GM19328 (cell line): ENCODE data around the gene NARS2.
"Not testable (repeated sequence)": the region's sequence is repeated elsewhere in the genome, so short reads cannot be mapped to it uniquely, and the experiment has no call there.

Experiments used
- ATAC-seq: cut with Tn5 transposase; IDR thresholded peaks from one replicate; pipeline ENCODE4 v1.9.1; 2021; ENCODE audit warnings: mild to moderate bottlenecking, moderate library complexity; ENCODE audit not compliant: unreplicated experiment

The NARS2 gene

DNA sequence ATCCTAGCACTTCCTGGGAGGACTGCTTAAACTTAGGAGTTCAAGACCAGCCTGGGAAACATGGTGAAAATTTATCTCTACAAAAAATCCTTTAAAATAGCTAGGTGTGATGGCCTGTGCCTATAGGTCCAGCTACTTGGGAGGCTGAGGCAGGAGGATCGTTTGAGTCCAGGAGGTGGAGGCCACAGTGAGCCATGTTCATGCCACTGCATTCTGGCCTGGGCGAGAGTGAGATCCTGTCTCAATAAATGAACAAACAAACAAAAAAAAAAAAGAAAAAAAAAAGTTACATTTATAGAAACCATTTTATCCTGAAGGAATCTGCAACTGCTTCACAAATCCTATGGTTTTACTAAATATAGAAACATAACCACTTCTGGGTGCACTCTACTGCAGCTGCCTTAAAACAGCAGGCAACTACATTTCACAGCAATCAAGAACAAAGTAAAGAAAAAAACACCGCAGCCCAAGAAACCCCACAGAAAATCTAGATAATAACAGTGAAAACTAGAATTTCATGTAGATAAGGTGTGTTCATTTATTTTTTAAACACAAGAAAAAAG lies 81.2 kb downstream of the NARS2 start:
- ATAC-seq: no peak

DNA sequence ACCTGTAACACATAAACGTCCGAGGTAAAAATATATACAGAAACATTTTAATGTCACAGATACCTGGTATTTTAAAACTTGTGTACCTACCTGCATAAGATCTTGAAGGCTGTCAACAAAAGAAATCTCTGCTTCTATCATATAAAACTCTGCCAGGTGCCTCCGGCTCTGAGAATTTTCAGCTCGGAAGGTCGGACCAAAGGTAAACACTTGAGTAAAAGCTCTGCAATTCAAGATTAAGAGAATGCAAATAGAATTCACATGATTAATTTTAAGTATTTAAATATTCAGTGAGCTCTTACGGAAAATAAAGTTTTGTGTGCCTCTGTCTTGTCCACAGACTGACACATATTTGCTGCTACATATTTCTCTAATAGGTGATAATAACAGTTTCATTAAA lies 81.7 kb downstream of the NARS2 start:
- ATAC-seq: no peak

DNA sequence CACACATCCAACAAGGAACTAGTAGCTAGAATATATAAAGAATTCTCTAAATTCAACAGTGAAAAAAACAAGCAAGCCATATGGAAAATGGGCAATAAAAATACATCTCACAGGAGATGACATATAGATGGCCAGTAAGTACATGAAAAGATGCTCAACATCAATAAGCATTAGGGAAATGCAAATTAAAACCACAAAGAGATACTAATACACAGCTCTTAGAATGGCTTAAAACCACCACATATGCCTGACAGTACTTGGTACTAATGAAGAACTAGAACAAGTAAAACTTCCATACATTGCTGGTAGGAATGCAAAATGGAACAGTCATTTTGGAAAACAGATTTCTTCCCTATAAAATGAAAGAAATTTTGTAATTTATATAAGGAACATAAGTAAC lies 85.5 kb downstream of the NARS2 start:
- ATAC-seq: no peak

DNA sequence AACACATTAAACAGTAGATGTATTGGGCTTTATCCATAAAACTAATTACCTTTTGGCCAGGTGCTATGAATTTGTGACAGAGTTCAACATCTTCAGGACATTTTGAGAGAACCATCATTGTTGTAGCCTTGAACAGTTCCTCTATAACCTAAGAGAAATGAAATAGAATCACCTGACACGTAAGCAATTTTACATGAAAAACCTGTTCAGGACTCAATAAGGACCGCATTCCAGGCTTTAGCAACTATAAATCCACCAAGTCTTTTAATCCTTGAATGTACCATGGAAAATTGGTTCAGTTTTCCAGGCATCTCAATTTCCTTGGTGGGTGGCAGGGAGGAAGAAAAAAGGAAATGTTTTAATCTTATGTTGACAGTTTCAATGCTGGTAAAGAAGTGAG lies 96.1 kb downstream of the NARS2 start:
- ATAC-seq: no peak

DNA sequence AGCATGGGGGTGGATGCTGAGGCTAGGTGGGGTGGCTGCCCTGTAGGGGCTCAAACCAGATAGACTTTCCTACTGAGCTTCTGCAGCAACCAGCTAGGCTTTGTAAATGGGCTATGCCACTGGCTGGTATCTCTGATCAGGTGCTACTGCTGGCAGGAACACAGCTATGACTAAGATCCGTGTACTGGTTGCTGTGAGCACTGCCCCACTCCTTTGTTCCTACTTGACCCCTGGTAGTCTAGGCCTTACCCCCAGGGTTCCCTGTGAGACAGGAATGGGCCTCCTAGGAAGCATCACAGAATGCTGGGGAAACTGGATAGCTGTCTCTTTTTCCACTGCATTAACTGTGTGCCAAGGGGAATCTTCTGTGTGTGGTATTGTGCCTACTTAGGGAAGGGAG lies 98.6 kb downstream of the NARS2 start:
- ATAC-seq: no peak

DNA sequence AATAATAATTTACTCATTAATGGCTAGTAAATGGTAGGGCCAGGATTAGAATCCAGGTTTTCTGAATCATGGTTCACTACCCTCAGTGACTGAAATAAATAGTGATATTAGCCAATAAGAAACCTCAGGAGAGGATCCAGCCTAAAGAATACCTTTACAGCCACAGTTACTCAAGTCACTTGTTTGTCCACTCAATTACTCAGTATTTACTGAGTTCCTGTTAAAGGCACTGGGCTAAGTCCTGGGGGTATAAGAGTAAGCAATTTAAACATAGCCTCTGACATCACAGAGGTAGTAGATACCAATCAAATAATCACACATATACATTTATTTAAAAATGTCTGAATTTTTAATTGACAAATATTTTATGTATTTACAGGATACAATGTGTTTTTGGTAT lies 100.2 kb downstream of the NARS2 start:
- ATAC-seq: no peak

DNA sequence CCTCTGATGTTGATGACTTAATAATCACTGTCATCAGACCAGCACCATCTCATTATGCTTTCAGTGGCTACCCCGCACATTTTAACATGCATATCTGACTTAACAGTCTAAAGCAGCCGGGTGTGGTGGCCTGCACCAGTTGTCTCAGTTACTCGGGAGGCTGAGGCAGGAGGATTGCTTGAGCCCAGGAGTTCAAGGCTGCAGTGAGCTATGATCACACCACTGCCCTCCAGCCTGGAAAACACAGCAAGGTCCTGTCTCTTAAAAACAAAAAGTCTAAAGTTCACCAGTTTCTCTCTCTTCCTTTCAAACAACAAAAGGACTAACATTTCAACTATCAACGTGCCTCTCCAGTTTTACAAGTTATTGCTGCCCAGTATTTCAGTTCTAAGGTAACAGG lies 101.8 kb downstream of the NARS2 start:
- ATAC-seq: no peak

DNA sequence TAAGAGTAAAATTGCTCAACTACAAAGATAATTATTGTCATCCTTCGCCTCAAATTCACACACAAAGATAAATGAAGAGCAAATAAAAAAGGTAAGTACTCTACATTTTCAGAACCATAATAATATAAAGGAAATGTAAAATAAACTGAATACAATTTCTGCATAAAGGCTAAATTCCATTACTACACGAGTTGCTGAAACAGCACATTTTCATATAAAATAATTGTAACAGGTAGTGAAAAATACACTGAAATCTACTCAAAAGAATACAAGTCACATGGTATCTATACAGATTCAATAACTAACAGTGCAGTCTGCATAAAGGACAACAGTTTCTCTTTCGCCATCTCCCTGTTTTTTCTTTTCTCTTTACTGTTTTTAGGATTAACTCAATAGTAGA lies 102.3 kb downstream of the NARS2 start:
- no peak for ATAC-seq

DNA sequence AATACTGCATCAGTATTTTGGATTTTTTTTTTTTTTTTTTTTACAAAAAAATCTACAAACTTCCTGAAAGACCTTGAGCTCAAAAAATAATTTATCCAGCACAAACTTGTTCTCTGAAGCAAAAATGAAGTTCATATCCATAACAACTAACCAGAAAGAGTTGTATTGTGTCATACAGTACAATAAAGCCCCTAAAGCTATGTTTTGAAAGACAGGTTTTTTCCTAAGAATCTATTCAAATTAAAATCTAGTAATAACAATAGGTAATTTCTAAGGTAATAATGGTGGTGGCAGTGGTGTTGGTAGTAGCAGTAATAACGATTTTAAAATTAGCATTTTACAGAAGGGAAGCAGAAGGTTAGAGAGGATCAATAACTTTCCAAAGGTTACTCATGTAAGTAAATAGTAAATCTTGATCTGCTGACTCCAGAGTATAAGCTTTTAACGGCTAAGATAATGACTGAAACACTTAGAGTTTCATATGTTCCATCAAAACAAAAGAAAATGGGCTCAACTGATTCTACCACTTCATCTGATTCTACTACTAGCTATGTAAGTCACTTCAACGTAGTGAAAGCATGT lies 103.7 kb downstream of the NARS2 start:
- no peak for ATAC-seq

DNA sequence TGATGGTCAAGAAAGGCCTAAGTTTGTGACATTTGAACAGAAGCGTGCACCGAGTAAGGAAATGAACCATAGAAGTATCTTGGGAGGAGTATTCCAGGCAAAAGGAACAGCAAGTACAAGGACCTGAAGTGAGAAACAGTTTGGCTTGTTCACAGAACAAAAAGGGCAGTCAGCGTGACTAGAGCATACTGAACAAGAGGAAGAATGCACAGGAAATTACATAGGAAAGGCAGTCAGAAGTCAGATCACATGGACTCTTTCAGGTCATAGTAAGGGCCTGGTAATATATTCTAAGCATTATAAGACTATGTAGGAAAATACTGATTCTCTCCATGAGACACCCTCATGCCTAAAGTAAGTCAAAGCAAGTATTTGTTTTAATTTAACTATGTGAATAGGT lies 104.8 kb downstream of the NARS2 start:
- no peak for ATAC-seq

DNA sequence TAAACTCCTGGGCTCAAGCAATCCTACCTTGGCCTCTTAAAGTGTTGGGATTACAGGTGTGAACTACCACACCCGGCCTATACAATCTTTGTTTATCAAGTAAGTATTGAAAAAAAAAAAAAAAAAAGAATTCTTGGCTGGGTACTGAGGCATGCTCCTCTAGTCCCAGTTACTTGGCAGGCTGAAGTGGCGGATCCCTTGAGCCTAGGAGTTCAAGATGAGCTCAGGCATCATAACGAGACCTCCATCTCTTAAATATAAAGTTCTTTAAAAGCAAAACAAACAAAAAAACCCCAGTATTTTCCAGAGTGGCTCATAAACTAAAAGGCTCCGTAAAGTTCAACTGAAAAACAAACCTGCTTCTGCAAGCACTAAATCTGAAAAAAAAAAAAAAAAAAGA lies 106.7 kb downstream of the NARS2 start:
- no peak for ATAC-seq

DNA sequence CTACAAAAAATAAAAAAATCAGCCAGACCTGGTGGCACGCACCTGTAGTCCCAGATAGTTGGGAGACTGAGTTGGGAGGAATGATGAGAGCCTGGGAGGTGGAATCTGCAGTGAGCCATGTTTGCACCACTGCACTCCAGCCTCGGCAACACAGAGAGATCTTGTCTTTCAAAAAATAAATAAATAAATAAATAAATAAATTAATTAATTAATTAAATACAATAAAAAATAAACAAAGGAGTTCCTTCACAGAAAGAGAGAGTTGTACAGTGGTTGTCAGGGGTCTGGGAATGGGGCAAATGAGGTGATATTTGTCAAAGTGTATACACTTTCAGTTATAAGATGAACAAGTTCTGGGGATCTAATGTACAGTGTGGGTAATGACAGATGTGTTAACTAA lies 107.3 kb downstream of the NARS2 start:
- no peak for ATAC-seq

DNA sequence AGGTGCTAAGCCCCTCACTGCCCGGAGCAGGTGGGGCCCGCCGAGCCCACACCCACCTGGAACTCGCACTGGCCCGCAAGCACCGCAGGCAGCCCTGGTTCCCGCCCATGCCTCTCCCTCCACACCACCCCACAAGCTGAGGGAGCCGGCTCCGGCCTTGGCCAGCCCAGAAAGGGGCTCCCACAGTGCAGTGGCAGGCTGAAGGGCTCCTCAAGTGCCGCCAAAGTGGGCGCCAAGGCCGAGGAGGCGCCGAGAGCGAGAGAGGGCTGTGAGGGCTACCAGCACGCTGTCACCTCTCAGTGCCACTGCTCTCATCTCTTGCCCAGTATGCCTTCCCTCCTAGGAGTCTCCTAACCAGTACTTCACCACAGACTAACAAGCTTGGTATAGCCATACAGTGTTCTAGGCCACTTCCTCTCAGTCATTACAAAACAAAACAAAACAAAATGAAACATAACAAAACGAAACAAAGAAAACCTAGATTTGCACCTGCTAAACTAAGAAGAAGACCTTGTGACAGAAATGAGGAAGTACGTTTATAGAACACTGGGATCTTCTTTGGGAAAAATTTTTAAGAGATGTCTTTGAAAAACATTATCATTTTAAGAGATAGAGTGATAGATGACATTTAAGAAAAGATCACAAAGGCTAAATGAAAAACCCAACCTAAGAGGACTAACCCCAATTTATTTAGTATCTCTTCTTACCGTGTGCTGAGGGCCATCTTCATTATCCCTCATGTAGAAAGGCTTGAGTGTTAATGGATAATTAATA lies 109.3 kb downstream of the NARS2 start:
- ATAC-seq: peak; percentile 95

DNA sequence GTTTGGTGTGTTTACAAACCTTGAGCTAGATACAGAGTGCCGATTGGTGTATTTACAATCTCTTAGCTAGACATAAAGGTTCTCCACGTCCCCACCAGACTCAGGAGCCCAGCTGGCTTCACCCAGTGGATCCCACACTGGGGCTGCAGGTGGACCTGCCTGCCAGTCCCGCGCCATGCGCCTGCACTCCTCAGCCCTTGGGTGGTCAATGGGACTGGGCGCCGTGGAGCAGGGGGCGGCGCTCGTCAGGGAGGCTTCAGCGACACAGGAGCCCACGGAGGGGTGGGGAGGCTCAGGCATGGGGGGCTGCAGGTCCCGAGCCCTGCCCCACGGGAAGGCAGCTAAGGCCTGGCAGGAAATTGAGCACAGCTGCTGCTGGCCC lies 109.9 kb downstream of the NARS2 start:
- ATAC-seq: not testable (repeated sequence)

DNA sequence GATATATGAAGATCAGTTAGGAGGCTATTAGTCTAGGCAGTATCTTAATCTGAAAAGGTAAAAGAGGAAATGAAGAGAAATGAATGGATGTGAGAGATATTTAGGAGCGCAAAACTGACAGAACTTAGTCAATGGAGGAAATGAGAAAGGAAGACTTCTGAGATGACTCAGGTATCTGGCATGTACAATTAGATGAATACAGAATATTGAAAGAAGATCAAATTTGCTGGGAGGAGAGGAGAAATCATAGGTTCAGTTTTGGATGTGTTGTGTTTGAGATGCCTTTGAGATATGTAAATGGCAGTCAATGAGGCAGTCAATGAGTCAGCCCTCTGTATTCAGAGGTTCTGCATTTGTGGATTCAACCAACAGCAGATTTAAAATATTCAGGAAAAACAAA lies 114.2 kb downstream of the NARS2 start:
- no peak for ATAC-seq

DNA sequence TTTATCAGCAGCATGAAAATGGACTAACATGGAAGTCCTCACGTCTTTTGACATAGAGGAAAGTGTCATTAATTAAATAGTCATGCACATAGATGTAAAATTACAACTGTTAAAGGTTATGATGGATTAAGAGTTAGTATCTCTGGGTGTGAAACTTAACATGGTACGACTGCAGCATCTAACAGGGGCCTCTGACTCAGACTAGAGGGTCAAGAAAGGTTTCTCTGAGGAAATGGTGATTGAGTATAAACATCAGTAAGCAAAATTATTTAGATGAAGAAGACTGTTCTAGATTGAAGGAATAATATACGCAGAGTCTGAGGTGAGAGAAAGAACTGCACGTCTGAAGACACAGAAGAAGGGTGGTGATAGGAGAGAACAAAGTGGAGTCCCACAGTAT lies 114.9 kb downstream of the NARS2 start:
- ATAC-seq: no peak

DNA sequence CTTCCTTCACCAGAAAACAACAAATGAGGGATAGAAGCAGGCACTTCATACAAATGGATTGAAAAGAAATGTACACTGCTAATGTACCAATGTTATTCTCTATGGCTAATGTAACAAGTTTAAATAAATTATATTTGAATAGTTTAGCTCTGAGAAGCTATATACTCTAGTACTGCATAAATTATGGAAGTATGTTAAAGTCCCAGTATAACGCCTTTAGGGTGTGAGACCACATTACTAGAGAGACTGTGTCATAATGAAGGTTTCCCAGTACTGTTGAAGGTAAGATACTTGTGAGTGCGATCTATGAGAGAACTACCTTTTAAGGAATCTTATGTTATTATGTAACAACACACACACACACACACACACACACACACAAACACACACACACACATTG lies 117.2 kb downstream of the NARS2 start:
- ATAC-seq: no peak

DNA sequence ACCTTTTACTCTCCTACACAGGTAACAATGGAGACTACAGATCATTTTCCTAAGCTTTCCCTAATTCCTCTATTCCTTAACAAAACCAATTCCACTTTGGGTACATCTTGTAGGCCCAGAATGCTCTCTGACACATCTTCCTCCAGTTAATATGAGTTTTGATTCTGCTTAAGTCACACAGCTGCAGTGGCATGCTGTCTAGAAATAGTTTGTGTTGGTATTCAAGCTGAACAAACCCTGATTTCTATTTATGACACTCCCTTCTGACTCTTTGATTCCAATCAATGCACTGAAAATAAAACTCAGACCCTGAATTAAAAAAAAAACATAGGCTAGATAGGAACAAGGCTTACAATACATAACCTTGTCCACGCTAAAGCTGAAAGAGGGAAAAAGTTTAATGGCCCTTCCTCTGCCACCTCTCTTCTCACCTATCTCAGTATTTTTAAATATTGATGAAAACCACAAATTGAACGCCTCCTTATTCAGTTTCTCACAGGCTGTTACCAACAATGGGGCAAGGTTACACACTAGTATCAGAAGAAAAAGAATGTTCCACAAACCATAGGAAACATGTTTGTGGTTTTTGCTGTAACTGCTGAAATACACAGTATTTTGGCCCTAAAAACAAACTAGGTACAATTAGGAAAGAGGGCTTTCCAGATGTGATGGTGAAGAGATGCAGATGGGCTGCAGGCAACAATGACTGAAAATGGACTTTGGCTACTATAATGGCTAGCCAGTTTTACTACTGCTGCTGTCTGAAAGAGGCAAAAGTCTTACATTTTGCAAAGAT lies 121.3 kb downstream of the NARS2 start:
- ATAC-seq: peak; percentile 58

DNA sequence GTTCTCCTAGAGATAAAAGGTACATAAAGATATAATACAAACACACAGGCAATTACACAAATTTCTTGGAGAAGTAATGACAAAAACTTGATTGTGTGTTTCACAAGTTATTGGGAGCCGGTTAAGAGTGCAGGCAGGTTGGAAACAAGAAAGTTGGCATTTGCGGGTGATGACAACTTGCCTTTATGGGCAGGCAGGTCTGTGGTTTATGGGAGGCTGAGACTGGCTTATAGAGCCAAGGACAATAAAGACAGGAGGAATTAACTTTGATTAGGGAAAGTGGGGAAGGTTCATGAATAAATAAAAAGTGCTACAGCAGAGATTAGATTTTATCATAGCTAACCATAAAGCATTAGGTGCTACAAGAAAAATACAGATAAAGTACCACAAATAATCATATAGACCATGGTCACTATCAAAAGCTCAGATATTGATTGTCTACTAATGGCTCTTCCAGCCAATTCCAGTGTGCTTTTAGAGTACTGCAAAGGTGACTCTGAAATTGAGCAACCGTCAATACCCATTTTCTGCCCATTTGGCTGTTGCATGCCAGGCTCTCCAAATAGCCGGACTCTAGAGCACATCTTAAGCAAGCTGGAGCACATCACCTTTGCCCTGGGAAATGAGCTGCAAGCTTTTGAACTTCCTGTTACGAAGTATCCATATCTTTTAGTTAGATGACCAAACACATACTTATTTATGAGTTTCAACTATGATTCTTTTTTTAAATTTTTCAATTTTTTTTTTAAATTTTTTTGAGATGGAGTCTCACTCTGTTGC lies 123.1 kb downstream of the NARS2 start:
- ATAC-seq: no peak

DNA sequence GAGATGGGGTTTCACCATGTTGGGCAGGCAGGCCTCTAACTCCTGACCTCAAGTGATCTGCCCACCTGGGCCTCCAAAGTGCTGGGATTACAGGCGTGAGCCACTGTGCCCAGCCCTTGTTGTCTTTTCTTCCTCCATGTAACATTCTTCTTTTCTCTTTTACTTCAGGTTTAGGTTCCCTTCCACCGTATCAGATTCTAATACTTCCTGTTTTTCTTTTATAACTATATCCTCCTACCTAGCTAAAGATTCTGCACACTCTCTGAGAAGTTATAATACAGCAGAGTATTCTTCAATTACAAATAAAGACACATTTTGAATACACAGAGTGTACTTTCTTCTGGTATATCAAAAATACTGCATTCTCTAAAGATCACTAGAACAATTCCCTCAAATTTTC lies 123.8 kb downstream of the NARS2 start:
- no peak for ATAC-seq

DNA sequence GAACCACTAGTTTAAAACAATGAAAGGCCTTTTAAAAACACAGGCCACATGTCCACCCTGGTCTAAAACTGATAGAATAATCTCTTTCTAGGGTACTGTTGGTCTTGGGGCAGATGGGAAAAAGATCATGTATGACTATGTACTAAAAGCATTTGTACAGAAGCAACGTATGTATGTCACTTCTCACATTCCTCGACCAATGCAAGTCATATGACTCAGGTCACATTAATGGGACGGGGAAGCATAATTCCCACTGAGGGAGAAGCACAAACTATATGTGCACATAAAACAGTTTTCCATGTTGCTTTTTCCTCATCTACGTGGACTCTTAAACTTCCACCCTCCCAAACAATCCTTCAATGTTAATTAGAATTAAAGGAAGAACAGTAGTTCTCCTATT lies 124.8 kb downstream of the NARS2 start:
- no peak for ATAC-seq
